Measurements from ENCODE around the gene GNG8. TPM values are rescaled to one million over a fixed set of nuclear protein-coding genes. Genes with fewer than 3 reads are reported as not detected.

Gene GNG8
- total and polyA plus RNA-seq, 2 experiments from 2014 or later: 5.9 TPM; not detected in 1

DNA sequence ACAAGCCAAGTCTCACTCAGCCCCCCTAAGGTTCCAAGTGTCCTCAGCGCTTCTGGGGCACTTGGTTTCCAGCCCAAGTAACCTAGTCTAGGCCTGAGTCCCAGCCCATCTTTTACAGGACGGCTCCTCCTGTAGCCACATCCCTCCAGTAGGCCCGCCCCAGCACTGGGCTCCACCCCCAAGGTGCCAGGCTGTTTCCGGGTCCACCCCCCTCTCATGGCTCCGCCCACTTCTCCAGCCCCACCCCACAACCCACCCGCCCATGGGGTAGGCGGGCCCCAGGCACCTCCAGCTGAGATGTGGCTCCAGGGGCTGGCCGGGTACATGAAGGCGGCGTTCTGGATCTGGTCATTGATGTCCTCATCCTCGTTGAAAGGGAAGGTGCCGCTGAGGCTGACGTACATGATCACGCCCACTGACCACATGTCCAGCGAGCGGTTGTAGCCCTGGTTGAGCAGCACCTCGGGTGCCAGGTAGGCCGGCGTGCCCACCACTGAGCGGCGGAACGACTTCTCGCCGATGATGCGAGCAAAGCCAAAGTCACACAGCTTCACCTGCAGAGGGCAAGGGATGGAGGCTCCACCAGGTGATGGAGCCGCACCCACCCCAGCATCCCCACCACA, 42.2 kb upstream of the GNG8 start:
- Mint-ChIP-seq H3K27ac (peak overlapping the region; percentile 78; the same call in 1 of the 2 replicates), H3K9me3 (no peaks in the 10 kb centered on the region), H3K4me1 (peaks cover 8% of the 10 kb centered on the region), H3K4me3 (no peak overlapping the region), H3K27me3 (ENCODE audit: insufficient read depth, low read depth, poor library complexity) (peaks cover 14% of the 10 kb centered on the region), H3K36me3 (ENCODE audit: low read depth) (peaks cover 64% of the 10 kb centered on the region)
- DNase-seq (ENCODE audit: low spot score): peak; percentile 89
- H2AFZ ChIP-seq: no peak overlapping the region
- no peak overlapping the region for H3K4me3 ChIP-seq
- H3K4me1 ChIP-seq (ENCODE audit: insufficient read depth): no peaks in the 10 kb centered on the region
- no peak overlapping the region for H3K4me2 ChIP-seq
- H3F3A ChIP-seq (replicated peaks; ENCODE audit: low read depth): 0 out of 2 replicates have a peak, but pooled peaks cover 5% of the 10 kb centered on the region
- TF ChIP-seq STAT1 (IDR thresholded peaks at IDR 0.05; ENCODE audit: unreplicated experiment) (no peak), NANOG (IDR thresholded peaks at IDR 0.05; ENCODE audit: borderline replicate concordance) (no peak), CREB1 (CRISPR knock-in tag; IDR thresholded peaks at IDR 0.05; ENCODE audit: low read depth) (no peak), POLR2AphosphoS5 (IDR thresholded peaks at IDR 0.05; ENCODE audit: low read depth) (no peak), EZH2 (IDR thresholded peaks at IDR 0.05; ENCODE audit: low read depth, unreplicated experiment) (no peak), JUNB (IDR thresholded peaks at IDR 0.05; ENCODE audit: unreplicated experiment) (no peak)
- TF ChIP-seq, protein P1, sequence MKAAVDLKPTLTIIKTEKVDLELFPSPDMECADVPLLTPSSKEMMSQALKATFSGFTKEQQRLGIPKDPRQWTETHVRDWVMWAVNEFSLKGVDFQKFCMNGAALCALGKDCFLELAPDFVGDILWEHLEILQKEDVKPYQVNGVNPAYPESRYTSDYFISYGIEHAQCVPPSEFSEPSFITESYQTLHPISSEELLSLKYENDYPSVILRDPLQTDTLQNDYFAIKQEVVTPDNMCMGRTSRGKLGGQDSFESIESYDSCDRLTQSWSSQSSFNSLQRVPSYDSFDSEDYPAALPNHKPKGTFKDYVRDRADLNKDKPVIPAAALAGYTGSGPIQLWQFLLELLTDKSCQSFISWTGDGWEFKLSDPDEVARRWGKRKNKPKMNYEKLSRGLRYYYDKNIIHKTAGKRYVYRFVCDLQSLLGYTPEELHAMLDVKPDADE (IDR thresholded peaks at IDR 0.05): no peak
- peaks cover 3% of the 10 kb centered on the region; the same call in 1 of the 2 replicates for H3K36me3 ChIP-seq (ENCODE audit: insufficient read depth)
- H3K79me2 ChIP-seq (replicated peaks; ENCODE audit: insufficient read depth): no peaks in the 10 kb centered on the region; the same call in 1 of the 2 replicates
- peak; percentile 84 for ATAC-seq
- H4K20me1 ChIP-seq (replicated peaks; ENCODE audit: insufficient read depth): peaks cover 6% of the 10 kb centered on the region; the same call in 1 of the 2 replicates
- no peaks in the 10 kb centered on the region for H3K9me2 ChIP-seq (ENCODE audit: insufficient read depth)
- no peaks in the 10 kb centered on the region for H3K27me3 ChIP-seq (ENCODE audit: insufficient read depth)
- H3K27ac ChIP-seq (ENCODE audit: low read depth): no peak overlapping the region

GRCh38 chr19:46674416-46675178, 38.6 kb upstream of the GNG8 start:
- no peaks in the 10 kb centered on the region for H3K4me1 ChIP-seq (ENCODE audit: insufficient read depth)
- no peak overlapping the region for H2AFZ ChIP-seq
- H3K4me2 ChIP-seq: no peak overlapping the region
- Mint-ChIP-seq H3K27ac (peak overlapping the region; percentile 84), H3K27me3 (ENCODE audit: insufficient read depth, low read depth, poor library complexity) (peaks cover 11% of the 10 kb centered on the region), H3K36me3 (ENCODE audit: low read depth) (peaks cover 40% of the 10 kb centered on the region), H3K4me3 (no peak overlapping the region), H3K4me1 (peaks cover 8% of the 10 kb centered on the region), H3K9me3 (no peaks in the 10 kb centered on the region)
- H3K79me2 ChIP-seq (replicated peaks; ENCODE audit: insufficient read depth): no peaks in the 10 kb centered on the region
- no peaks in the 10 kb centered on the region for H3K9me2 ChIP-seq (ENCODE audit: insufficient read depth)
- H3K4me3 ChIP-seq: no peak overlapping the region
- peaks cover 6% of the 10 kb centered on the region; the same call in 1 of the 2 replicates for H4K20me1 ChIP-seq (replicated peaks; ENCODE audit: insufficient read depth)
- no peaks in the 10 kb centered on the region for H3K27me3 ChIP-seq (ENCODE audit: insufficient read depth)
- 0 out of 2 replicates have a peak, but pooled peaks cover 3% of the 10 kb centered on the region for H3F3A ChIP-seq (replicated peaks; ENCODE audit: low read depth)
- ATAC-seq: peak; percentile 97
- H3K36me3 ChIP-seq (ENCODE audit: insufficient read depth): no peaks in the 10 kb centered on the region; the same call in 1 of the 2 replicates
- peak; percentile 93 for DNase-seq (ENCODE audit: low spot score)
- H3K27ac ChIP-seq (ENCODE audit: low read depth): no peak overlapping the region
- TF ChIP-seq STAT1 (IDR thresholded peaks at IDR 0.05; ENCODE audit: unreplicated experiment) (no peak), JUNB (IDR thresholded peaks at IDR 0.05; ENCODE audit: unreplicated experiment) (no peak)
- TF ChIP-seq, protein P2, sequence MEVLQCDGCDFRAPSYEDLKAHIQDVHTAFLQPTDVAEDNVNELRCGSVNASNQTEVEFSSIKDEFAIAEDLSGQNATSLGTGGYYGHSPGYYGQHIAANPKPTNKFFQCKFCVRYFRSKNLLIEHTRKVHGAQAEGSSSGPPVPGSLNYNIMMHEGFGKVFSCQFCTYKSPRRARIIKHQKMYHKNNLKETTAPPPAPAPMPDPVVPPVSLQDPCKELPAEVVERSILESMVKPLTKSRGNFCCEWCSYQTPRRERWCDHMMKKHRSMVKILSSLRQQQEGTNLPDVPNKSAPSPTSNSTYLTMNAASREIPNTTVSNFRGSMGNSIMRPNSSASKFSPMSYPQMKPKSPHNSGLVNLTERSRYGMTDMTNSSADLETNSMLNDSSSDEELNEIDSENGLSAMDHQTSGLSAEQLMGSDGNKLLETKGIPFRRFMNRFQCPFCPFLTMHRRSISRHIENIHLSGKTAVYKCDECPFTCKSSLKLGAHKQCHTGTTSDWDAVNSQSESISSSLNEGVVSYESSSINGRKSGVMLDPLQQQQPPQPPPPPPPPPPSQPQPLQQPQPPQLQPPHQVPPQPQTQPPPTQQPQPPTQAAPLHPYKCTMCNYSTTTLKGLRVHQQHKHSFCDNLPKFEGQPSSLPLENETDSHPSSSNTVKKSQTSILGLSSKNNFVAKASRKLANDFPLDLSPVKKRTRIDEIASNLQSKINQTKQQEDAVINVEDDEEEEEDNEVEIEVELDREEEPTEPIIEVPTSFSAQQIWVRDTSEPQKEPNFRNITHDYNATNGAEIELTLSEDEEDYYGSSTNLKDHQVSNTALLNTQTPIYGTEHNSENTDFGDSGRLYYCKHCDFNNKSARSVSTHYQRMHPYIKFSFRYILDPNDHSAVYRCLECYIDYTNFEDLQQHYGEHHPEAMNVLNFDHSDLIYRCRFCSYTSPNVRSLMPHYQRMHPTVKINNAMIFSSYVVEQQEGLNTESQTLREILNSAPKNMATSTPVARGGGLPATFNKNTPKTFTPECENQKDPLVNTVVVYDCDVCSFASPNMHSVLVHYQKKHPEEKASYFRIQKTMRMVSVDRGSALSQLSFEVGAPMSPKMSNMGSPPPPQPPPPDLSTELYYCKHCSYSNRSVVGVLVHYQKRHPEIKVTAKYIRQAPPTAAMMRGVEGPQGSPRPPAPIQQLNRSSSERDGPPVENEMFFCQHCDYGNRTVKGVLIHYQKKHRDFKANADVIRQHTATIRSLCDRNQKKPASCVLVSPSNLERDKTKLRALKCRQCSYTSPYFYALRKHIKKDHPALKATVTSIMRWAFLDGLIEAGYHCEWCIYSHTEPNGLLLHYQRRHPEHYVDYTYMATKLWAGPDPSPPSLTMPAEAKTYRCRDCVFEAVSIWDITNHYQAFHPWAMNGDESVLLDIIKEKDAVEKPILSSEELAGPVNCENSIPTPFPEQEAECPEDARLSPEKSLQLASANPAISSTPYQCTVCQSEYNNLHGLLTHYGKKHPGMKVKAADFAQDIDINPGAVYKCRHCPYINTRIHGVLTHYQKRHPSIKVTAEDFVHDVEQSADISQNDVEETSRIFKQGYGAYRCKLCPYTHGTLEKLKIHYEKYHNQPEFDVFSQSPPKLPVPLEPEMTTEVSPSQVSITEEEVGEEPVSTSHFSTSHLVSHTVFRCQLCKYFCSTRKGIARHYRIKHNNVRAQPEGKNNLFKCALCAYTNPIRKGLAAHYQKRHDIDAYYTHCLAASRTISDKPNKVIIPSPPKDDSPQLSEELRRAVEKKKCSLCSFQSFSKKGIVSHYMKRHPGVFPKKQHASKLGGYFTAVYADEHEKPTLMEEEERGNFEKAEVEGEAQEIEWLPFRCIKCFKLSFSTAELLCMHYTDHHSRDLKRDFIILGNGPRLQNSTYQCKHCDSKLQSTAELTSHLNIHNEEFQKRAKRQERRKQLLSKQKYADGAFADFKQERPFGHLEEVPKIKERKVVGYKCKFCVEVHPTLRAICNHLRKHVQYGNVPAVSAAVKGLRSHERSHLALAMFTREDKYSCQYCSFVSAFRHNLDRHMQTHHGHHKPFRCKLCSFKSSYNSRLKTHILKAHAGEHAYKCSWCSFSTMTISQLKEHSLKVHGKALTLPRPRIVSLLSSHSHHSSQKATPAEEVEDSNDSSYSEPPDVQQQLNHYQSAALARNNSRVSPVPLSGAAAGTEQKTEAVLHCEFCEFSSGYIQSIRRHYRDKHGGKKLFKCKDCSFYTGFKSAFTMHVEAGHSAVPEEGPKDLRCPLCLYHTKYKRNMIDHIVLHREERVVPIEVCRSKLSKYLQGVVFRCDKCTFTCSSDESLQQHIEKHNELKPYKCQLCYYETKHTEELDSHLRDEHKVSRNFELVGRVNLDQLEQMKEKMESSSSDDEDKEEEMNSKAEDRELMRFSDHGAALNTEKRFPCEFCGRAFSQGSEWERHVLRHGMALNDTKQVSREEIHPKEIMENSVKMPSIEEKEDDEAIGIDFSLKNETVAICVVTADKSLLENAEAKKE (CRISPR knock-in tag; IDR thresholded peaks at IDR 0.05): no peak
- TF ChIP-seq, protein P3, sequence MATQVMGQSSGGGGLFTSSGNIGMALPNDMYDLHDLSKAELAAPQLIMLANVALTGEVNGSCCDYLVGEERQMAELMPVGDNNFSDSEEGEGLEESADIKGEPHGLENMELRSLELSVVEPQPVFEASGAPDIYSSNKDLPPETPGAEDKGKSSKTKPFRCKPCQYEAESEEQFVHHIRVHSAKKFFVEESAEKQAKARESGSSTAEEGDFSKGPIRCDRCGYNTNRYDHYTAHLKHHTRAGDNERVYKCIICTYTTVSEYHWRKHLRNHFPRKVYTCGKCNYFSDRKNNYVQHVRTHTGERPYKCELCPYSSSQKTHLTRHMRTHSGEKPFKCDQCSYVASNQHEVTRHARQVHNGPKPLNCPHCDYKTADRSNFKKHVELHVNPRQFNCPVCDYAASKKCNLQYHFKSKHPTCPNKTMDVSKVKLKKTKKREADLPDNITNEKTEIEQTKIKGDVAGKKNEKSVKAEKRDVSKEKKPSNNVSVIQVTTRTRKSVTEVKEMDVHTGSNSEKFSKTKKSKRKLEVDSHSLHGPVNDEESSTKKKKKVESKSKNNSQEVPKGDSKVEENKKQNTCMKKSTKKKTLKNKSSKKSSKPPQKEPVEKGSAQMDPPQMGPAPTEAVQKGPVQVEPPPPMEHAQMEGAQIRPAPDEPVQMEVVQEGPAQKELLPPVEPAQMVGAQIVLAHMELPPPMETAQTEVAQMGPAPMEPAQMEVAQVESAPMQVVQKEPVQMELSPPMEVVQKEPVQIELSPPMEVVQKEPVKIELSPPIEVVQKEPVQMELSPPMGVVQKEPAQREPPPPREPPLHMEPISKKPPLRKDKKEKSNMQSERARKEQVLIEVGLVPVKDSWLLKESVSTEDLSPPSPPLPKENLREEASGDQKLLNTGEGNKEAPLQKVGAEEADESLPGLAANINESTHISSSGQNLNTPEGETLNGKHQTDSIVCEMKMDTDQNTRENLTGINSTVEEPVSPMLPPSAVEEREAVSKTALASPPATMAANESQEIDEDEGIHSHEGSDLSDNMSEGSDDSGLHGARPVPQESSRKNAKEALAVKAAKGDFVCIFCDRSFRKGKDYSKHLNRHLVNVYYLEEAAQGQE (IDR thresholded peaks at IDR 0.05; ENCODE audit: unreplicated experiment): no peak

Measured in GM23338 (cell line).